Smooth muscle cell (in vitro differentiated cells): ENCODE data around the gene CYP1B1. TPM values are rescaled to one million over a fixed set of nuclear protein-coding genes. Genes with fewer than 3 reads are reported as not detected.
"Not testable (repeated sequence)": the region's sequence is repeated elsewhere in the genome, so short reads cannot be mapped to it uniquely, and the experiment has no call there.

Experiments
- DNase-seq: peaks from one replicate; lab custom pipeline; 2025; ENCODE audit not compliant: unreplicated experiment; lab: John Stamatoyannopoulos, UW
- H2AFZ ChIP-seq: fragments of 200-600 bp; sonication (generic); 2 replicates; pipeline ENCODE4 v1.6.0; 2016; ENCODE audit warnings: antibody characterized with exemption, low read depth, mild to moderate bottlenecking
- H3F3A ChIP-seq: fragments of 200-600 bp; sonication (generic); 2 replicates; pipeline ENCODE4 v1.6.0; 2017; ENCODE audit warnings: antibody characterized with exemption, low read depth
- H3K27ac ChIP-seq: fragments of 200-600 bp; sonication (generic); 2 replicates; pipeline ENCODE4 v1.5.1; 2016; ENCODE audit warnings: low read depth, mild to moderate bottlenecking
- H3K27me3 ChIP-seq: fragments of 200-600 bp; sonication (generic); 2 replicates; pipeline ENCODE4 v1.6.1; 2016; ENCODE audit warnings: low read depth, mild to moderate bottlenecking
- H3K36me3 ChIP-seq: fragments of 200-600 bp; sonication (generic); 2 replicates; pipeline ENCODE4 v1.5.1; 2016; ENCODE audit warnings: low read depth
- H3K4me1 ChIP-seq: fragments of 200-600 bp; sonication (generic); 2 replicates; pipeline ENCODE4 v1.5.1; 2016; ENCODE audit warnings: low read depth
- H3K4me2 ChIP-seq: fragments of 200-600 bp; sonication (generic); 2 replicates; pipeline ENCODE4 v1.6.0; 2016; ENCODE audit warnings: mild to moderate bottlenecking
- H3K4me3 ChIP-seq: fragments of 200-600 bp; sonication (generic); 2 replicates; pipeline ENCODE4 v1.5.1; 2016; ENCODE audit warnings: mild to moderate bottlenecking
- H3K79me2 ChIP-seq: fragments of 200-600 bp; sonication (generic); 2 replicates; pipeline ENCODE4 v1.6.0; 2016; ENCODE audit warnings: low read depth, mild to moderate bottlenecking
- H3K9ac ChIP-seq: fragments of 200-600 bp; sonication (generic); 2 replicates; pipeline ENCODE4 v1.6.0; 2016; ENCODE audit warnings: low read depth
- H3K9me3 ChIP-seq: fragments of 200-600 bp; sonication (generic); replicated peaks from 2 replicates; pipeline ENCODE4 v1.5.1; 2016; ENCODE audit warnings: low read depth
- H4K20me1 ChIP-seq: fragments of 200-600 bp; sonication (generic); 2 replicates; pipeline ENCODE4 v1.6.0; 2016; ENCODE audit warnings: low read depth
- CTCF ChIP-seq: fragments of 200-600 bp; sonication (generic); IDR thresholded peaks from 2 replicates; pipeline ENCODE4 v1.5.1; 2017; ENCODE audit warnings: borderline replicate concordance, mild to moderate bottlenecking, antibody characterized with exemption; ENCODE audit not compliant: insufficient read depth, poor library complexity, severe bottlenecking
- WGBS: methylation state at CpG from one replicate; pipeline ENCODE4 v1.1.7; 2016; ENCODE audit warnings: low lambda C conversion rate; 5-methylcytosine and 5-hydroxymethylcytosine counted together
- polyA plus RNA-seq: library from polyadenylated mRNA; unstranded; fragments of >200 nt; fragmentation: Nextera tagmentation; extraction: Ambion mirVana; gene quantifications from 2 replicates; pipeline ENCODE4 v1.2.1, GENCODE V29; 2016
- total RNA-seq: library from RNA; depleted of rRNA; stranded (reverse); fragments of >200 nt; gene quantifications from 2 replicates; pipeline ENCODE4 v1.2.3, GENCODE V29; 2014

CYP1B1 gene
- total and polyA plus RNA-seq, 2 experiments from 2014 or later, result 23.2 to 47.7 TPM

GRCh38 chr2:38115216-38116032, 39.5 kb upstream of the CYP1B1 start:
- Histone ChIP-seq H3K9me3 (no peaks in the 10 kb centered on the region), H3K79me2 (no peaks in the 10 kb centered on the region), H3K4me2 (no peak overlapping the region), H3K9ac (no peak overlapping the region), H3K4me3 (no peak overlapping the region), H3K4me1 (no peaks in the 10 kb centered on the region), H3K27ac (peak overlapping the region; percentile 64), H4K20me1 (no peaks in the 10 kb centered on the region), H2AFZ (peak overlapping the region; percentile 5), H3K36me3 (no peaks in the 10 kb centered on the region), H3F3A (no peaks in the 10 kb centered on the region), H3K27me3 (no peaks in the 10 kb centered on the region)
- WGBS, result 17% methylated on average over 8 of the region's 8 CpGs
- peak; percentile 26 for DNase-seq
- TF ChIP-seq CTCF, result peak; percentile 96

- WGBS, result 60% methylated on average over 4 of the region's 4 CpGs
Measured at GRCh38 chr2:38113981-38114708, 38.2 kb upstream of the CYP1B1 start.

GRCh38 chr2:38113051-38113450, 37.1 kb upstream of the CYP1B1 start:
- no peak overlapping the region for H2AFZ ChIP-seq
- no peak overlapping the region for H3K27ac ChIP-seq
- no peaks in the 10 kb centered on the region for H3K36me3 ChIP-seq
- no peaks in the 10 kb centered on the region for H3K27me3 ChIP-seq
- no peaks in the 10 kb centered on the region for H3K9me3 ChIP-seq
- TF ChIP-seq CTCF, result no peak
- no peak overlapping the region for H3K4me3 ChIP-seq
- no peak overlapping the region for H3K9ac ChIP-seq
- no peak for DNase-seq
- H3K4me2 ChIP-seq, result no peak overlapping the region
- H4K20me1 ChIP-seq, result no peaks in the 10 kb centered on the region
- peaks cover 3% of the 10 kb centered on the region for H3F3A ChIP-seq
- H3K4me1 ChIP-seq, result peaks cover 5% of the 10 kb centered on the region
- no peaks in the 10 kb centered on the region for H3K79me2 ChIP-seq
- WGBS, result 89% methylated on average over 3 of the region's 3 CpGs

More at GRCh38 chr2:38113981-38114708, 38.2 kb upstream of the CYP1B1 start:
- Histone ChIP-seq H3K4me1 (no peaks in the 10 kb centered on the region), H3K9ac (no peak overlapping the region), H3K36me3 (no peaks in the 10 kb centered on the region), H2AFZ (no peak overlapping the region), H3K4me3 (no peak overlapping the region), H4K20me1 (no peaks in the 10 kb centered on the region), H3K9me3 (no peaks in the 10 kb centered on the region), H3F3A (no peaks in the 10 kb centered on the region), H3K27me3 (no peaks in the 10 kb centered on the region), H3K79me2 (no peaks in the 10 kb centered on the region), H3K4me2 (no peak overlapping the region), H3K27ac (peak overlapping the region; percentile 64)
- no peak for TF ChIP-seq CTCF
- DNase-seq, result no peak

GRCh38 chr2:38111350-38111749, 35.4 kb upstream of the CYP1B1 start:
- H3F3A ChIP-seq, result peaks cover 15% of the 10 kb centered on the region
- H3K79me2 ChIP-seq, H3K9ac ChIP-seq, H3K27me3 ChIP-seq, H3K9me3 ChIP-seq, DNase-seq, H3K27ac ChIP-seq, H3K36me3 ChIP-seq, H3K4me3 ChIP-seq, H2AFZ ChIP-seq, H4K20me1 ChIP-seq, H3K4me2 ChIP-seq: not testable (repeated sequence)
- H3K4me1 ChIP-seq, result peaks cover 17% of the 10 kb centered on the region
- 92% methylated on average over 4 of the region's 4 CpGs for WGBS
